Astrocyte (in vitro differentiated cells and primary cell): ENCODE measurements around the gene NFIA.

Experiments used
- EZH2 ChIP-seq: IDR thresholded peaks from 2 replicates; pipeline ENCODE4 v1.6.1; 2012; ENCODE audit warnings: mild to moderate bottlenecking, low read length, inconsistent platforms; ENCODE audit not compliant: insufficient read depth
- TF ChIP-seq, protein P1 (sequence below): IDR thresholded peaks from 2 replicates; pipeline ENCODE4 v1.5.1; 2011; ENCODE audit warnings: low read depth, mild to moderate bottlenecking, inconsistent platforms, low read length, moderate library complexity; ENCODE audit not compliant: insufficient read depth

DNA sequence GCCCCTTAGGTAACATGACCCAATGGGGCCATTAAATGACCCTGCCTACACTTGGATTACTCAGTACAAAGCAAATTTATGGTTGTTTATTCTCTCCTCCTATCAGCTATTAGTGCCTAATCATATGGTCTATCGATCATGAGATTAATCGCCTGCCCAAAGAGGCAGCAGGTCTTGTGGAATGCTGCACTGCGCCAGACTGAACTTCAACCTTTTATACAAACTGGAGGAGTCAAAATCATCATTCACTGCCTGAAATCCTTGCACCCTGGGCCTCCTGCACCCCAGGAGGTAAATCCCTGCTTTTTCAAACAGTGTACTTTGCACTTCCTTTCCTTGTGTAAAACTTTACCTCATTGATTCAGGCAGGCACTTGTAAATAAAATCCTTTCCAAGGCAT lies 69.7 kb downstream of the NFIA start:
- no peak for TF ChIP-seq EZH2
- TF ChIP-seq, protein P1, sequence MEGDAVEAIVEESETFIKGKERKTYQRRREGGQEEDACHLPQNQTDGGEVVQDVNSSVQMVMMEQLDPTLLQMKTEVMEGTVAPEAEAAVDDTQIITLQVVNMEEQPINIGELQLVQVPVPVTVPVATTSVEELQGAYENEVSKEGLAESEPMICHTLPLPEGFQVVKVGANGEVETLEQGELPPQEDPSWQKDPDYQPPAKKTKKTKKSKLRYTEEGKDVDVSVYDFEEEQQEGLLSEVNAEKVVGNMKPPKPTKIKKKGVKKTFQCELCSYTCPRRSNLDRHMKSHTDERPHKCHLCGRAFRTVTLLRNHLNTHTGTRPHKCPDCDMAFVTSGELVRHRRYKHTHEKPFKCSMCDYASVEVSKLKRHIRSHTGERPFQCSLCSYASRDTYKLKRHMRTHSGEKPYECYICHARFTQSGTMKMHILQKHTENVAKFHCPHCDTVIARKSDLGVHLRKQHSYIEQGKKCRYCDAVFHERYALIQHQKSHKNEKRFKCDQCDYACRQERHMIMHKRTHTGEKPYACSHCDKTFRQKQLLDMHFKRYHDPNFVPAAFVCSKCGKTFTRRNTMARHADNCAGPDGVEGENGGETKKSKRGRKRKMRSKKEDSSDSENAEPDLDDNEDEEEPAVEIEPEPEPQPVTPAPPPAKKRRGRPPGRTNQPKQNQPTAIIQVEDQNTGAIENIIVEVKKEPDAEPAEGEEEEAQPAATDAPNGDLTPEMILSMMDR = no peak
